ENCODE results near the gene XAB2. TPM values are rescaled to one million over a fixed set of nuclear protein-coding genes. Genes with fewer than 3 reads are reported as not detected.

Gene XAB2
- polyA plus RNA-seq, 1 donor from 2014 or later = 19.6 TPM

DNA sequence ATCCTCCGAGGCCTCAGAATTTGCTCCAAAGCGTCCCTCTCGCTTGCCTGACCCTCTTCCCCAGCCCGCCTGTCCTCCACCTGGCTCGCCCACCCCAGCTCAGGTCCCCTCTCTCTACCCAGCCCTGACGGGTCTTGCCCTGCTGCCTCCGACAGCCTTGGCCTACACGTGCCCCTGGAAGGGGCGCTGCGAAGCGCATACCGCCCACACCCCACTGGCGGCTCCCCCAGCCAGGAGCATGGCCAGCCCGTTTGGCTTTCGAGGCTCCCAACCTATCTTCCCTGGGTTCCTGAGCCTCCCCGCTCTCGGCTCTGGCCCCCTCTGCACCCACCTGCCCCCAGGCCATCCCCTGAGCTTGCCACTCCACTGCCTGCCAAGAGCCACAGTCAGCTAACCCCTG is 4.5 kb downstream of the XAB2 start:
- Histone ChIP-seq H3K9ac (ENCODE audit: low read length) (no peak overlapping the region), H3K36me3 (ENCODE audit: insufficient read depth, low read length) (no peaks in the 10 kb centered on the region), H3F3A (ENCODE audit: insufficient read depth, low read length, poor library complexity, severe bottlenecking) (no peaks in the 10 kb centered on the region), H3K27me3 (ENCODE audit: insufficient read depth, low read depth, low read length) (no peaks in the 10 kb centered on the region), H3K9me3 (ENCODE audit: low read length) (no peaks in the 10 kb centered on the region), H3K79me2 (replicated peaks; ENCODE audit: insufficient read depth, low read length) (peaks cover 21% of the 10 kb centered on the region), H3K9me2 (ENCODE audit: insufficient read depth, low read length) (no peaks in the 10 kb centered on the region), H2AFZ (ENCODE audit: low read depth, low read length) (no peak overlapping the region), H4K20me1 (ENCODE audit: insufficient read depth) (no peaks in the 10 kb centered on the region), H3K4me3 (ENCODE audit: low read length) (no peak overlapping the region), H3K4me2 (ENCODE audit: low read length) (no peak overlapping the region), H3K27ac (ENCODE audit: low read length) (no peak overlapping the region)
- TF ChIP-seq, protein P1, sequence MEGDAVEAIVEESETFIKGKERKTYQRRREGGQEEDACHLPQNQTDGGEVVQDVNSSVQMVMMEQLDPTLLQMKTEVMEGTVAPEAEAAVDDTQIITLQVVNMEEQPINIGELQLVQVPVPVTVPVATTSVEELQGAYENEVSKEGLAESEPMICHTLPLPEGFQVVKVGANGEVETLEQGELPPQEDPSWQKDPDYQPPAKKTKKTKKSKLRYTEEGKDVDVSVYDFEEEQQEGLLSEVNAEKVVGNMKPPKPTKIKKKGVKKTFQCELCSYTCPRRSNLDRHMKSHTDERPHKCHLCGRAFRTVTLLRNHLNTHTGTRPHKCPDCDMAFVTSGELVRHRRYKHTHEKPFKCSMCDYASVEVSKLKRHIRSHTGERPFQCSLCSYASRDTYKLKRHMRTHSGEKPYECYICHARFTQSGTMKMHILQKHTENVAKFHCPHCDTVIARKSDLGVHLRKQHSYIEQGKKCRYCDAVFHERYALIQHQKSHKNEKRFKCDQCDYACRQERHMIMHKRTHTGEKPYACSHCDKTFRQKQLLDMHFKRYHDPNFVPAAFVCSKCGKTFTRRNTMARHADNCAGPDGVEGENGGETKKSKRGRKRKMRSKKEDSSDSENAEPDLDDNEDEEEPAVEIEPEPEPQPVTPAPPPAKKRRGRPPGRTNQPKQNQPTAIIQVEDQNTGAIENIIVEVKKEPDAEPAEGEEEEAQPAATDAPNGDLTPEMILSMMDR (IDR thresholded peaks at IDR 0.05; ENCODE audit: poor library complexity, severe bottlenecking) = no peak
- TF ChIP-seq EP300 (conservative IDR thresholded peaks at IDR 0.05; ENCODE audit: poor library complexity, severe bottlenecking) (no peak), TAF1 (IDR thresholded peaks at IDR 0.05; ENCODE audit: low read depth) (no peak), RAD21 (conservative IDR thresholded peaks at IDR 0.05) (no peak), POLR2AphosphoS5 (IDR thresholded peaks at IDR 0.05) (no peak), MXI1 (conservative IDR thresholded peaks at IDR 0.05; ENCODE audit: poor library complexity, severe bottlenecking) (no peak), EZH2 (IDR thresholded peaks at IDR 0.05; ENCODE audit: borderline replicate concordance, insufficient read depth, low read length, poor library complexity, severe bottlenecking) (no peak), SMC3 (conservative IDR thresholded peaks at IDR 0.05; ENCODE audit: poor library complexity) (no peak)
- TF ChIP-seq, protein P2, sequence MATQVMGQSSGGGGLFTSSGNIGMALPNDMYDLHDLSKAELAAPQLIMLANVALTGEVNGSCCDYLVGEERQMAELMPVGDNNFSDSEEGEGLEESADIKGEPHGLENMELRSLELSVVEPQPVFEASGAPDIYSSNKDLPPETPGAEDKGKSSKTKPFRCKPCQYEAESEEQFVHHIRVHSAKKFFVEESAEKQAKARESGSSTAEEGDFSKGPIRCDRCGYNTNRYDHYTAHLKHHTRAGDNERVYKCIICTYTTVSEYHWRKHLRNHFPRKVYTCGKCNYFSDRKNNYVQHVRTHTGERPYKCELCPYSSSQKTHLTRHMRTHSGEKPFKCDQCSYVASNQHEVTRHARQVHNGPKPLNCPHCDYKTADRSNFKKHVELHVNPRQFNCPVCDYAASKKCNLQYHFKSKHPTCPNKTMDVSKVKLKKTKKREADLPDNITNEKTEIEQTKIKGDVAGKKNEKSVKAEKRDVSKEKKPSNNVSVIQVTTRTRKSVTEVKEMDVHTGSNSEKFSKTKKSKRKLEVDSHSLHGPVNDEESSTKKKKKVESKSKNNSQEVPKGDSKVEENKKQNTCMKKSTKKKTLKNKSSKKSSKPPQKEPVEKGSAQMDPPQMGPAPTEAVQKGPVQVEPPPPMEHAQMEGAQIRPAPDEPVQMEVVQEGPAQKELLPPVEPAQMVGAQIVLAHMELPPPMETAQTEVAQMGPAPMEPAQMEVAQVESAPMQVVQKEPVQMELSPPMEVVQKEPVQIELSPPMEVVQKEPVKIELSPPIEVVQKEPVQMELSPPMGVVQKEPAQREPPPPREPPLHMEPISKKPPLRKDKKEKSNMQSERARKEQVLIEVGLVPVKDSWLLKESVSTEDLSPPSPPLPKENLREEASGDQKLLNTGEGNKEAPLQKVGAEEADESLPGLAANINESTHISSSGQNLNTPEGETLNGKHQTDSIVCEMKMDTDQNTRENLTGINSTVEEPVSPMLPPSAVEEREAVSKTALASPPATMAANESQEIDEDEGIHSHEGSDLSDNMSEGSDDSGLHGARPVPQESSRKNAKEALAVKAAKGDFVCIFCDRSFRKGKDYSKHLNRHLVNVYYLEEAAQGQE (IDR thresholded peaks at IDR 0.05; ENCODE audit: borderline replicate concordance) = no peak

DNA sequence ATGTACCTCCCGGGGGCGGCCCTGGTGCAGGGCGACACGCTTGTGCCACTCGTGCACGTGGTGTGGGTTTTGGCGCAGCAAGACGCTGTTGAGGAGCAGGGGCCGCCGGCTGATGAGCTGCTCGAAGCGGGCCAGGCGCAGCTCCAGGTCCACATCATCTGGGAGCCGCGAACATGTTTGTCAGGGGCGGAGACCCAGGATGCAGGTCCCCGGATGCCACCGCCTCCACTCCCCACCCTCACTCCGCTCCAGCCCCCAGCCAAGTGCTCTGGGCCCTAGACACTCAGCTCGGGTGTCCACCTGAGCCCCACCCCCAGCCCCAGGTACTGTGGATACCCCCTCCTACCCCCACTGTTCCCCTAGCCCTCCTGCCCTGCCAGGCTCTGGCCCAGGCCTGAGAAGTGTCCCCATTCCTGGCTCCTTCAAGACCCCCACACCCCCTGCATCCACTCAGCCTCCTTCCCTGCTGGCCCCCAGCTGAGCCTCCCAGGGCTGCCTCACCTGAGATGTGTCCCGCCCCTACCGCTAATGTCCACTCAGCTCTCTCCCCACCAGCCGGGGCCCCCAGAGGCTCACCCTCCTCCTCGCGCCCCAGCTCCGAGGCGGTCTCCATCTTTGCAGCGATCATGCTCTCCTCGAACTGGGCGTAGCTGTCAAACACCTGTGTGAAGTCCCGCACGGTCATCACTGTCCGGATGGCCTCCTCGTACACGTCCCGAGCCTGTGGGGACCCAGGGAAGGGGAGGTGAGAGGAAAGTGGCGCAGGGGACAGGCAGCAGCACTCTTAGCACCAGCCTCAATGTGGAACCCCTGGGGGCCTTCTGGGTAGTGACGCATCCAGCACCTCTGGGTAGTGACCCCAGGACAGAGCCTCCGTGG is 5.4 kb downstream of the XAB2 start:
- TF ChIP-seq POLR2AphosphoS5 (IDR thresholded peaks at IDR 0.05) = no peak
- TF ChIP-seq MXI1 (conservative IDR thresholded peaks at IDR 0.05; ENCODE audit: poor library complexity, severe bottlenecking) = no peak
- TF ChIP-seq RAD21 (conservative IDR thresholded peaks at IDR 0.05) = no peak
- no peak for TF ChIP-seq EP300 (conservative IDR thresholded peaks at IDR 0.05; ENCODE audit: poor library complexity, severe bottlenecking)
- TF ChIP-seq, protein P2 (IDR thresholded peaks at IDR 0.05; ENCODE audit: borderline replicate concordance) = no peak
- TF ChIP-seq EZH2 (IDR thresholded peaks at IDR 0.05; ENCODE audit: borderline replicate concordance, insufficient read depth, low read length, poor library complexity, severe bottlenecking) = no peak
- no peak for TF ChIP-seq TAF1 (IDR thresholded peaks at IDR 0.05; ENCODE audit: low read depth)
- TF ChIP-seq SMC3 (conservative IDR thresholded peaks at IDR 0.05; ENCODE audit: poor library complexity) = no peak
- TF ChIP-seq, protein P1 (IDR thresholded peaks at IDR 0.05; ENCODE audit: poor library complexity, severe bottlenecking) = no peak
- Histone ChIP-seq H3K79me2 (replicated peaks; ENCODE audit: insufficient read depth, low read length) (peaks cover 15% of the 10 kb centered on the region), H2AFZ (ENCODE audit: low read depth, low read length) (no peak overlapping the region), H3F3A (ENCODE audit: insufficient read depth, low read length, poor library complexity, severe bottlenecking) (no peaks in the 10 kb centered on the region), H3K27me3 (ENCODE audit: insufficient read depth, low read depth, low read length) (no peaks in the 10 kb centered on the region), H3K9ac (ENCODE audit: low read length) (no peak overlapping the region), H3K27ac (ENCODE audit: low read length) (no peak overlapping the region), H3K9me3 (ENCODE audit: low read length) (no peaks in the 10 kb centered on the region), H3K4me2 (ENCODE audit: low read length) (no peak overlapping the region), H3K36me3 (ENCODE audit: insufficient read depth, low read length) (no peaks in the 10 kb centered on the region), H3K4me3 (ENCODE audit: low read length) (no peak overlapping the region), H4K20me1 (ENCODE audit: insufficient read depth) (no peaks in the 10 kb centered on the region), H3K9me2 (ENCODE audit: insufficient read depth, low read length) (no peaks in the 10 kb centered on the region)

Data from neural cell (in vitro differentiated cells).